ENCODE results near the gene GPI. TPM values are rescaled to one million over a fixed set of nuclear protein-coding genes. Genes with fewer than 3 reads are reported as not detected.

GPI gene
- total RNA-seq, 2 experiments from 2014 or later, result 686 to 839 TPM

DNA sequence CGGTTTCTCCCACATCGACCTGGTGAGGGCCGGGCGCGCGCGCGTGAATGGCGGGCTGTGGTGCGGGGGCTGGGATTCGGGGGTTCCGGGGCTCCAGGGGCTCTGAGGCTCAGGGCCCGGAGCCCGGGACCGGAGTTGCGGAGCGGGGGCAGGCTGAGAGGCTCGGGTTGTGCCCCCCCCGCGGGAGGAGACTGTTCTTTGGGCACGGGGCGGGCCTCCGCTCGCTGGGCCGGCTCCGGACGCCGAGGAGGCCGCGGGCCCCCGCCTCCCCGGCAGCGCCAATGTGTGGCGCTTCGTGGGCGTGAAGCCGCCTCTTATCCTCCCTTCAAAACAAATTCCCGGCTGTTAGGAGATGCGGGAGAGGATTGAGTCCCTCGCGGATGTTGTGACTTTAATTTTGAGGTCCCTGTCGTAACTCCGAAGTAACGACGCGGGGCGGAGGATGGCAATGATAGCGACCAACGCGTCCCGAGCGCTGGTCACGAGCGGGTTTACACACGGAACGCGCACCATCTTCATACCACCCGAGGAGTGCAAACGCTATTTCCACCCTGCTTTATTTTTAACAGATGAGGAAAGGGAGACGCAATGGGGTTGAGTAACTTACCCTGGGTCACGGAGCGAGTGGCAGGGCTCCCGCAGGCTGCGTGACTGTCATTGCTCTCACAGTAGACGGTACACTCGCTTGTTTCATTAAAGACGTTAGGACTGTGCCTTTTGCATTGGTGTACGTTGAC, 63.7 kb downstream of the GPI start:
- peak overlapping the region; percentile 99 for H3K4me3 Mint-ChIP-seq
- CTCF ChIA-PET, result interaction anchor here (0.6 to 0.7 kb wide), 3 partner anchors 480 to 1747 kb away, joined by 3 to 5 read pairs (median 4); no protein-coding TSS in a partner anchor
- no peaks in the 10 kb centered on the region for H3K9me3 Mint-ChIP-seq (ENCODE audit: low read depth)
- peaks cover 44% of the 10 kb centered on the region for H3K36me3 Mint-ChIP-seq (ENCODE audit: low read depth)
- intact Hi-C loops (cut with DNase I, micrococcal nuclease), result loop anchor here (1.0 to 5.0 kb wide), 11 partner anchors 24 to 1056 kb away; partner anchors contain the start of genes GPI (in 2 of the 2), PDCD2L (in 2 of the 2), CEBPG (in 1 of the 2) and LSM14A (in 1 of the 2)
- peaks cover 28% of the 10 kb centered on the region for H3K4me1 Mint-ChIP-seq
- H3K27ac Mint-ChIP-seq, result peak overlapping the region; percentile 92
- peak; percentile 28 for ATAC-seq
- DNase-seq, result peak; percentile 63
- no peaks in the 10 kb centered on the region for H3K27me3 Mint-ChIP-seq
- POLR2A ChIA-PET, result interaction anchor here (0.5 to 1.6 kb wide), 6 partner anchors 9 to 249 kb away, joined by 3 to 7 read pairs (median 3); partner anchors contain the start of genes SCGB2B2 and ZNF302

DNA sequence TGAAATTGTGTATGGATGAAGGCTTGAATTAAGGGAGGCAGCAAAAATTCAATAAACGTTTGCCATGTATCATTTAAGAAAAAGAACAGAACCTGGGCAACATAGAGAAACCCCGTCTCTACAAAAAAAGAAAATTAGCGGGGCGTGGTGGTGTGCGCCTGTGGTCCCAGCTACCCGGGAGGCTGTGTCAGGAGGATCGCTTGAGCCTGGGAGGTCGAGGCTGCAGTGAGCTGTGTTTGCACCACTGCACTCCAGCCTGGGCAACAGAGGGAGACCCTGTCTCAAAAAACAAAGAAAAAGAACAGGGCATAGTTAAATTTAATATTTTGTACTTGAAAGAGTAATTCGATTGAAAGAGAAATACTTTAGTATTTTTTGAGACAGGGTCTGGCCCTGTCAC, 64.6 kb downstream of the GPI start:
- Mint-ChIP-seq H3K9me3 (ENCODE audit: low read depth) (no peaks in the 10 kb centered on the region), H3K27me3 (no peaks in the 10 kb centered on the region), H3K36me3 (ENCODE audit: low read depth) (peaks cover 45% of the 10 kb centered on the region), H3K4me3 (peak overlapping the region; percentile 99), H3K27ac (peak overlapping the region; percentile 92), H3K4me1 (peaks cover 28% of the 10 kb centered on the region)
- DNase-seq (no peak), ATAC-seq (no peak)
- POLR2A ChIA-PET, result no interaction called here
- intact Hi-C loops (cut with DNase I, micrococcal nuclease), result loop anchor here (2.0 to 5.0 kb wide), 3 partner anchors 62 to 1057 kb away; partner anchors contain the start of genes CEBPG (in 1 of the 2) and GPI (in 1 of the 2)
- CTCF ChIA-PET, result interaction anchor here (0.6 to 1.4 kb wide), 6 partner anchors 9 to 625 kb away, joined by 3 to 5 read pairs (median 4); no protein-coding TSS in a partner anchor

GRCh38 chr19:34430738-34431625, 66.0 kb downstream of the GPI start:
- no peaks in the 10 kb centered on the region for H3K9me3 Mint-ChIP-seq (ENCODE audit: low read depth)
- no peaks in the 10 kb centered on the region for H3K27me3 Mint-ChIP-seq
- H3K4me1 Mint-ChIP-seq, result peaks cover 28% of the 10 kb centered on the region
- ChIA-PET POLR2A (interaction anchor here (0.7 to 1.0 kb wide), 3 partner anchors 13 to 80 kb away, joined by 3 to 4 read pairs (median 3); no protein-coding TSS in a partner anchor), CTCF (interaction anchor here (0.6 to 1.9 kb wide), 17 partner anchors 8 to 69 kb away, joined by 3 to 10 read pairs (median 4); partner anchors contain the start of gene PDCD2L)
- H3K4me3 Mint-ChIP-seq, result peak overlapping the region; percentile 99
- ATAC-seq (peak; percentile 57), DNase-seq (peak; percentile 51)
- peak overlapping the region; percentile 92 for H3K27ac Mint-ChIP-seq
- intact Hi-C loops (cut with DNase I, micrococcal nuclease), result loop anchor here (1.0 to 10.0 kb wide), 7 partner anchors 36 to 556 kb away; partner anchors contain the start of gene LSM14A (in 1 of the 2)
- peaks cover 53% of the 10 kb centered on the region for H3K36me3 Mint-ChIP-seq (ENCODE audit: low read depth)

GRCh38 chr19:34431681-34432402, 66.8 kb downstream of the GPI start:
- intact Hi-C loops (cut with DNase I, micrococcal nuclease), result loop anchor here (2.0 to 10.0 kb wide), 4 partner anchors 35 to 555 kb away; partner anchors contain the start of gene LSM14A (in 1 of the 2)

GRCh38 chr19:34432797-34433196, 67.8 kb downstream of the GPI start:
- ChIA-PET POLR2A (no interaction called here), CTCF (interaction anchor here (0.6 to 1.9 kb wide), 4 partner anchors 11 to 1741 kb away, joined by 3 to 4 read pairs (median 4); partner anchors contain the start of gene NUDT19)
- Mint-ChIP-seq H3K36me3 (ENCODE audit: low read depth) (peaks cover 58% of the 10 kb centered on the region), H3K4me1 (peaks cover 27% of the 10 kb centered on the region), H3K4me3 (no peak overlapping the region), H3K9me3 (ENCODE audit: low read depth) (no peaks in the 10 kb centered on the region), H3K27me3 (no peaks in the 10 kb centered on the region), H3K27ac (peak overlapping the region; percentile 42)
- intact Hi-C loops (cut with DNase I, micrococcal nuclease), result loop anchor here (5.0 to 10.0 kb wide), 3 partner anchors 35 to 555 kb away; partner anchors contain the start of gene LSM14A (in 1 of the 2)
- ATAC-seq (no peak), DNase-seq (no peak)

More at GRCh38 chr19:34431681-34432402, 66.8 kb downstream of the GPI start:
- POLR2A ChIA-PET, result no interaction called here
- Mint-ChIP-seq H3K36me3 (ENCODE audit: low read depth) (peaks cover 56% of the 10 kb centered on the region), H3K27me3 (no peaks in the 10 kb centered on the region), H3K9me3 (ENCODE audit: low read depth) (no peaks in the 10 kb centered on the region), H3K4me3 (no peak overlapping the region), H3K27ac (no peak overlapping the region), H3K4me1 (peaks cover 28% of the 10 kb centered on the region)
- DNase-seq, result no peak
- CTCF ChIA-PET, result interaction anchor here (0.7 to 1.9 kb wide), 6 partner anchors 9 to 42 kb away, joined by 3 to 7 read pairs (median 3); no protein-coding TSS in a partner anchor
- no peak for ATAC-seq

- POLR2A ChIA-PET, result no interaction called here
- intact Hi-C loops (cut with DNase I, micrococcal nuclease), result loop anchor here in 1 of 2 experiments (10.0 kb wide), 1 partner anchor 262 kb away; the partner anchor contains the start of gene LSM14A
- no peak for DNase-seq
- peaks cover 5% of the 10 kb centered on the region for H3K4me1 Mint-ChIP-seq
- H3K9me3 Mint-ChIP-seq (ENCODE audit: low read depth), result no peaks in the 10 kb centered on the region
- H3K36me3 Mint-ChIP-seq (ENCODE audit: low read depth), result peaks cover 58% of the 10 kb centered on the region
- ATAC-seq, result no peak
- CTCF ChIA-PET, result interaction anchor here (0.6 kb wide), 1 partner anchor 394 kb away, joined by 3 read pairs; no protein-coding TSS in a partner anchor
- H3K27ac Mint-ChIP-seq, result no peak overlapping the region
- H3K4me3 Mint-ChIP-seq, result no peak overlapping the region
- no peaks in the 10 kb centered on the region for H3K27me3 Mint-ChIP-seq
These were observed 71.7 kb downstream of the GPI start for GRCh38 chr19:34436716-34437115.

DNA sequence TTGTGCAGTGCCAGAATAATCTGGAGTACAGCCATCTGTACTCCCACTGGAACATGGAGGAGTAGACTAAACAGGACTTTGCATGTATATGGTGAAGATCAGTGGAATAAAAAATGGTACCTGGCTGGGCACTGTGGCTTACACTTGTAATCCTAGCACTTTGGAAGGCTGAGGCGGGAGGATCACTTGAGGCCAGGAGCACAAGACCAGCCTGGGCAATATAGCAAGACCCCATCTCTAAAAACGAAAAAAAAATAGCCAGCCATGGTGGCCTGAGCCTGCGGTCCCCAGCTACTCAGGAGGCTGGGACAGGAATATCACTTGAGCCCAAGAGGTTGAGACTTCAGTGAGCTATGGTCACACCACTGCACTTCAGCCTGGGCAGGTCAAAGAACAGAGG, 83.2 kb downstream of the GPI start:
- no peaks in the 10 kb centered on the region for H3K9me3 Mint-ChIP-seq (ENCODE audit: low read depth)
- H3K4me3 Mint-ChIP-seq, result no peak overlapping the region
- DNase-seq (no peak), ATAC-seq (no peak)
- peaks cover 65% of the 10 kb centered on the region for H3K36me3 Mint-ChIP-seq (ENCODE audit: low read depth)
- ChIA-PET POLR2A (no interaction called here), CTCF (interaction anchor here (0.6 to 1.7 kb wide), 2 partner anchors 18 to 27 kb away, joined by 3 to 5 read pairs; no protein-coding TSS in a partner anchor)
- H3K27me3 Mint-ChIP-seq, result no peaks in the 10 kb centered on the region
- H3K27ac Mint-ChIP-seq, result peak overlapping the region; percentile 9
- intact Hi-C loops (cut with DNase I, micrococcal nuclease), result loop anchor here in 1 of 2 experiments (5.0 kb wide), 1 partner anchor 56 kb away; no protein-coding TSS in a partner anchor
- peaks cover 2% of the 10 kb centered on the region for H3K4me1 Mint-ChIP-seq

Other genes starting within 250 kb of the GPI start
- gene LSM14A, start 192.7 kb upstream of the GPI start, total RNA-seq, result 100 to 1,000 TPM in 1 of 2 experiments, 10 to 100 TPM in 1; 89.0 to 151 TPM
- 10 to 100 TPM; 14.6 to 16.1 TPM for gene GARRE1, start 110.6 kb upstream of the GPI start, total RNA-seq
- gene PDCD2L, start 39.2 kb downstream of the GPI start, total RNA-seq, result 10 to 100 TPM; 31.0 to 35.2 TPM
- gene UBA2, start 63.2 kb downstream of the GPI start, total RNA-seq, result 100 to 1,000 TPM; 145 to 225 TPM
- gene WTIP, start 116.6 kb downstream of the GPI start, total RNA-seq, result 1 to 10 TPM in 1 of 2 experiments, under 1 TPM in 1; 0.60 to 1.0 TPM

Data from activated CD4-positive, alpha-beta T cell treated with anti-CD3 and anti-CD28 coated beads for 36 hours (primary cell).